GM21825 (cell line): ENCODE results near the gene SPDYE2.
A peak's percentile ranks its signal among the peaks of the same experiment; 100 is the strongest.
"Not testable (repeated sequence)": the region's sequence is repeated elsewhere in the genome, so short reads cannot be mapped to it uniquely, and the experiment has no call there.

Source experiments
- ATAC-seq: cut with Tn5 transposase; IDR thresholded peaks from one replicate; pipeline ENCODE4 v1.9.1; 2021; ENCODE audit warnings: mild to moderate bottlenecking, moderate library complexity; ENCODE audit not compliant: unreplicated experiment

SPDYE2 gene, protein sequence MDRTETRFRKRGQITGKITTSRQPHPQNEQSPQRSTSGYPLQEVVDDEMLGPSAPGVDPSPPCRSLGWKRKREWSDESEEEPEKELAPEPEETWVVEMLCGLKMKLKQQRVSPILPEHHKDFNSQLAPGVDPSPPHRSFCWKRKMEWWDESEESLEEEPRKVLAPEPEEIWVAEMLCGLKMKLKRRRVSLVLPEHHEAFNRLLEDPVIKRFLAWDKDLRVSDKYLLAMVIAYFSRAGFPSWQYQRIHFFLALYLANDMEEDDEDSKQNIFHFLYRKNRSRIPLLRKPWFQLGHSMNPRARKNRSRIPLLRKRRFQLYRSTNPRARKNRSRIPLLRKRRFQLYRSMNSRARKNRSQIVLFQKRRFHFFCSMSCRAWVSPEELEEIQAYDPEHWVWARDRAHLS

GRCh38 chr7:102550808-102551422 lies at the start of gene SPDYE2:
Gene SPDYE2 (plus strand): TSS chr7:102551226. CDS start chr7:102553256, 2,030 bp downstream.
- not testable (repeated sequence) for ATAC-seq

DNA sequence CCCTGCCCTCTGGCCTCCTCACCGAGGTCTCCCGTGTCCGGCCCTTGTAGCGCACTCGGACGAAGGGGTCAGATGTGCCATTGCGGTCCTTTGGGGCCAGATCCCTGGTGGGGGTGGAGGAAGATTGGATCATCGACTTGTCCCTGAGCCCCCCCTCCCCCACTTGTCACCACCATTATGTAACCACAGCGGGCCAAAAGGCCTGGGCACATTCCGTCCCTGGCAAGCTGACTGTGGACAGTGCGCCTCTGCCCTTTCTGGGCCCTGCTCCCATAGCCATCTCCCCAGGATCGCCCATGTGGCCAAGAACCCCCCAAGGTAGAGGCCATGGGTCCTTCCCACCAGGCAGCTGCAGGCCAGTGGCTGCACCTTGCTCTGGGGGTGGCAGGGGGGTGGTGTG lies 47.9 kb upstream of the SPDYE2 start:
- ATAC-seq = not testable (repeated sequence)

DNA sequence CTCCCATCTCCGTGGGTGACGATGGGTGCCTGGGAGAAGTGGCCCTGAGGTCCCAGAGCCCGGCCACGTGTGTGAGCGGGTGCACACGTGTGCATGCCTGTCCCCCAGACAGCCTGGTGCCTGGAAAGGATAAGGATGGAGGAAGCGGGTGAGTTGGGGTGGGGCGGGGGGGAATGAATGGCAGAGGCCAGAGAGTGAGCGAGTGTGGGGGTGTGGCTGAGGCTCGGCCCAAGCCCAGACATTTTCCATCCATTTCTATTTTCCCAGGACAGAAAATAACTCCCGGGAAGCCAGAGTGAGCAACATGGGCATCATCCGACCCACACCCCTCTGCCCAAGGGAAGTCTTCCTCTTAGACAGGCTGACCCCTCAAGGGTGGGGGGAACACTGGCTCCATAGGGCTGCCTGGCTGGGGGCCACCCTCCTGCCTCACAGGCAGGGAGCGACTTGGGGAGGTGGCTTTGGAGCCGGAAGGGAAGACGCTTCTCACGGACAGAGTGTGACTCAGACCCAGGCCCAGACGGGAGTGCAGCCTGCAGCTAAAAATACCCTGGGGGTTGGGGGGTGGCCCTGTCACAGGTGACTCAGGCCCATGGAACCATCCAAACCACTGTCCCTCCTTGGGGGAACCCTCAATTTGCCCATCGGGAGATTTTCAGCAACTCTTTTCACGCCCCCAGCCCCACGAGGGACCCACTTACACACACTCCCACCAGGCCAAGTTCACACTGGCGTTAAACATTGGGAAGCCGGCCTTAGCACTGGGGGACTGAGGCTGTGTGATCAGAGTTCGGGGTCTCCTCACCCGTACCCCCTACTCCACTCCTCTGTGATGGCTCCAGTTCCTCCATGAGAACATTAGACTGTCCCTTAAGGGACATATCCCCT lies 45.5 kb upstream of the SPDYE2 start:
- not testable (repeated sequence) for ATAC-seq

- ATAC-seq = not testable (repeated sequence)
These were observed 43.5 kb upstream of the SPDYE2 start for GRCh38 chr7:102507410-102508088.

GRCh38 chr7:102510575-102510974 lies 40.5 kb upstream of the SPDYE2 start:
- not testable (repeated sequence) for ATAC-seq

DNA sequence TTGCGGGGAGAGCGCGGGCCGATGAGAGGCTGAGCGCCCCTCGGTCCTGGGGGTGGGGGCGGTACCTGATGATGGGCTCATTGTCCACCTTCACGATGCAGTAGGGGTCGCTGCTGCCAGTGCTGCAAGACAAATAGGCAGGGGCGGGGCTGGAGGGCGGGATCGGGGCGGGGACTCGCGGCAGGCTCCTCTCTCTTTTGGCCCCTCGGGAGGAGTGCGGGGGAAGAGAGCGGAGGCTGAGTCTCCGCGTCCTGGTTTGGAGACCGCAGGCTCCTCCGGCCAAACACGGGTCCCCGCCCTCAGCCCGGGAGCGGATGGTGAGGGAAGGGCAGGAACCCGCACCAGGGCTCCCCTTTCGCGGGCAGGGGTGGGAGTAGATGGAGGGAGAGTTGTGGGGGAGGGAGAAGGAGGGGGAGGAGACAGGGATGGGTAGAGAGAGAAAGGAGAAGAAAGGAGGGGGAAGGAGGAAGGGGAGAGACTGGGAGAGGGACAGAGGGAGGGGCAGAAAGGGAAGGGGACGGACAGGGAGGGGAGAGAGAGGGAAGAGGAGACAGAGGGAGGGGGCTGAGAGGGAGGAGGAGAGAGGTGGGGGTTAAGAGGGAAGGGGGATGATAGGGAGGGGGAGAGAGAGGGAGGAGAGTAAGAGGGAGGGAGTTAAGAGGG lies 39.0 kb upstream of the SPDYE2 start:
- peak; percentile 31 for ATAC-seq

- not testable (repeated sequence) for ATAC-seq
These were observed 38.3 kb upstream of the SPDYE2 start for GRCh38 chr7:102512642-102513221.

GRCh38 chr7:102514881-102515721 lies 35.9 kb upstream of the SPDYE2 start:
- ATAC-seq = peak; percentile 52

DNA sequence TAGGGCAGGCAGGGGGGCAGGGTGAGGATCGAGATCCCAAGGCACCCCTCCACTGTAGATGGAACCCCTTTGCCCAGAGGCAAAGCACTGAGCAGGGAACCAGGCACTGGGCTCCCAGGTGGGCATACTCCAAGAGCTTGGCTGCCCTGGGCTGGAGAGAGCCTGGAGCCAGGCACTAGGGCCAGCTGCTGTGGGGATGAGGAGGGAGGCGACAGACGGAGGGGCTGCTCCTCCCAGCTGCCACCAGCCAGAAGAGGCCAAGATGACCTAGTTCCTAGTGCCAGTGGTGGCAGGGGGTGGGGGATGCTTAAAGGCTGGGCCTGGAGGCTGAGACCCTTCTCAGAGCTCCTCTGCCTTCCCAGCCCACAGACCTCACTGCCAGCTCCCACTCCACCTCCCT lies 35.1 kb upstream of the SPDYE2 start:
- ATAC-seq = peak; percentile 0

DNA sequence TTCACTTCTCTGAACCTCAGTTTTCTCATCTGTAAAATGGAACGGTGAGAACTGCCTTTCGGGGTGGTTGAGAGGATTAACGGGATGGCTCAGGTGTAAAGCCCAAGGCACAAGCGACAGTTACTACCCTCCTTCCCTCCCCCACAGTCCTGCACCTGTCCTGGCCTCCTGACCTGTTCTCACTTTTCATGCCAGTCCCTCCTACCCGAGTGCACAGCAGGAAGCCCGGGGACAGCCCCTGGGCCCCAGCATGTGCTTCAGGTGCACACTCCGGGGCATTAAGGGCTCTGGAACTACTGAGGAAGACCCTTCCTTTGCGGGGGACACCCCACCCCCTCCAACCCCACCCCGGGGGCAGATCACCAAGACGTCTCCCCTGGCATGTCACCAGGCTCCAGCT lies 34.1 kb upstream of the SPDYE2 start:
- not testable (repeated sequence) for ATAC-seq

DNA sequence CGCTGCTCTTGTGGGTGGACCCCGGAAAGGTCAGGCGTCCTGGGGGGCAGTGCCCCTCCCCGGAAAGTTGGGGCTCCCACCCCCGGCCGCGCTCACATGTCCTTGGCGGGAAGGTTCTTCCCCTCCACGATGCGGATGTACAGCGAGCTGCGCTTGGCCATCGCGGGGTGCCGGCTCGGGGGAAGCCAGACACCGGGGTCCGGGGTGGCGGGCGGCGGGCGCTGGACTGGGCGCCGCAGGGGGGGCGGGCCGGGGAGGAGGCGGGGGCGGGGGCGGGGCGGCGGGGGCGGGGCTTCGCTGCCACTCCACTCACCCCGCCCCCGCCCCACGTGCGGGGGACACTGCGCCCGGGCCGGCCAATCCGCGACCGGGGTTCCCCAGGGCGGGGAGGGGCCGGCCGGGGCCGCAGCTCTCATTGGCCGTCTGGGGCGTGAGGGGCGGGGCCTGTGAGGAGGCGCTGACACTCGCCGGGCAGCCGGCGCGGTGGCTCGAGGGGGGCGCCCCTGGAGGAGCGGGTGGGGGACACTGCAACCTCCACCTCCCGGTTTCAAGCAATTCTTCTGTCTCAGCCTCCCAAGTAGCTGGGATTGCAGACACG lies 33.4 kb upstream of the SPDYE2 start, which contains the start of gene RASA4B:
TSS of gene RASA4B (minus strand) at position 228 of the 598 bp plus-strand sequence. CDS start at position 161, 67 bp downstream.
- peak; percentile 65 for ATAC-seq

DNA sequence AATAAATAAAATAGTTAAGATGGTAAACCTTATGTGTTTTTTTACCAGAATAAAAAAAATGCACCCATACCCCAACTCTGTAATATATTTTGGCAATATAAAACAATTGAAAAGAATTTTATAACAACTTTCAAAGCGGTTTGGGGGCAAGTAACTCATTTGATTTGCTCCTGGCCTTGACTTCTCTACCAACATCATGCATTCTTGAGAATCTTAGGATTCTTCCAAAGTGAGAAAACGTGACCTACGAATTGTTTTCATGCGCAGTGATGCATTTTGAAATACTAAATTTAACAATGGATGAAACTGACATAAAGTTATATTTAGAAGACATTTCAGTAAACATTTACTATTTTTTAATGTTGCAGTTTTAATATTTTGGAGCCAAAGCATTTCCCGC lies 30.2 kb upstream of the SPDYE2 start:
- not testable (repeated sequence) for ATAC-seq

- not testable (repeated sequence) for ATAC-seq
These were observed 26.2 kb upstream of the SPDYE2 start for GRCh38 chr7:102524803-102525202.

DNA sequence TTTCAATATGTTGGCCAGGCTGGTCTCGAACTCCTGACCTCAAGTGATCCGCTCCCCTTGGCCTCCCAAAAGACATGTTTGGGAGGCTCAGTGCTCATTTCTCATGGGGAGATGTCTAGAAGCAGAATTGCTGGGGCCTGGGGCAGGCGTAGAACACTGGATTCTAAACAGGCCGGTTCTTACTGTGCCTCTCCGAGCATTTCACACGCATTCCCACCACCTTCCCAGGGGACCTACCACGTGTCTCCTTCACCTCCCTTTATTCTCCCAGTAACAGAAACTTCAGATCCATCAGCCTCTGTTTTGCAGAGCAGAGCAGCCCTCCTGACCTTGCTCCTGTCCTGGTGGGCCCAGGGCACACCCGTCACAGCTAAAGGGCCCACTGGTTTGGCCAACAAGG lies 23.8 kb upstream of the SPDYE2 start:
- ATAC-seq = not testable (repeated sequence)

DNA sequence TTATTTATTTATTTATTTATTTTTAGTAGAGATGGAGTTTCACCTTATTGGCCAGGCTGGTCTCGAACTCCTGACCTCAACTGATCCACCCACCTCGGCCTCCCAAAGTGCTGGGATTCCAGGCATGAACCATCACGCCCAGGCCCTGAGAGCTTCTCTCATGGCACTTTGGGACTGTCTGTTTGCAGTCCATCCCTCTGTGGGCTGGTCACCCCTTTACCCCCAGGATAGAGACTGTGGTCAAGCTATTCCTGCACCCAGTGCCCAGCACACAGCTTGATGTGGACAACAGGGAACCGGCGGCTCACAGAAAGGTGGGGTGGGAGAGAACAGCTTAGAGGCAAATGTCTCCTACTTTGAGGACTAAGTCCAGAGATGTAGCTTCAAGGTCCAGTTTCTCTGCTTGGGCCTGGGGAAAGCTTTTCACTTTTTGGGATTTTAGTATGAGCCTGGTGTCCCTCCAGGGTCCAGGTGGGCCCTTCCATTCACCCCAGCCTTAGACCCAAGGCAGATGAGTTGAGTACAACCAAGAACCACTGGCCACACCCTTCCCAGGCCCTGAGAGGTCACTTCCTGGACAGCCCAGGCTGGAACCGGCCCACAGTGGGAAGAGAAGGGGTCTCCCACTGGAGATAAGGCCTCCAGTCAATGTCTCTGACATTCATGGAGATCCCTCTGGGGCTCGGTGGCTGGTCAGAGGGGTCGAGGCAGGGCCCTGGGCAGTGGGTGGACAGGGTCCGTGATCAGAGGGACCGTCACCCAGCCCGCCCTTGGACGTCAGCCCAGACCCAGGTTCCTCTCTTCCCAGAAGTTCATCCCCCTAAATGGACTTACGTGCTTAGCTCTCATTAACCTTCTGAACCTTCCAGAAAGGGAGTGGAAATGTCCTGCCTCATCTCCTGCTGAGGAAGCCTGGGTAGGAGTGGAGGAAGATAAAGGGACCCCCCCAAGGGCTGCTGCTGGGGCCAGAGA lies 22.9 kb upstream of the SPDYE2 start:
- ATAC-seq = not testable (repeated sequence)

DNA sequence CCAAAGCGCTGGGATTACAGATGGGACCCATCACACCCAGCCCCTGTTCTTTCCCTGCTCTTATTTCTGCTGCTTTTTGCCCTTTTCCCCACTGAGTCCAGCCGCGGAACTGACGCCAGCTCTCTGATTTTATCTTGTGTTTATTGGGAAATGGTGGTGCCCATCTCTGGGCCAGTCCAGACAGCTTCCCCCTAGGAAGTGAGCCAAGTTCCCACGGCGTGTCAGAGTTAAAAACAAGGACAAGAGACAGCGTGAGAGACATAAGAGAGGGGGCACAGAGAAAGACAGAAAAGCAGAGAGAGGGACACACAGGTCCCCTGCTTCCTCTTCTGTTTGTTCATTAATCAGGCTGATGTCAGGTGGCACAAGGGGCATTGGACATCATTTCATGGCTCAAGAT lies 19.4 kb upstream of the SPDYE2 start:
- not testable (repeated sequence) for ATAC-seq

DNA sequence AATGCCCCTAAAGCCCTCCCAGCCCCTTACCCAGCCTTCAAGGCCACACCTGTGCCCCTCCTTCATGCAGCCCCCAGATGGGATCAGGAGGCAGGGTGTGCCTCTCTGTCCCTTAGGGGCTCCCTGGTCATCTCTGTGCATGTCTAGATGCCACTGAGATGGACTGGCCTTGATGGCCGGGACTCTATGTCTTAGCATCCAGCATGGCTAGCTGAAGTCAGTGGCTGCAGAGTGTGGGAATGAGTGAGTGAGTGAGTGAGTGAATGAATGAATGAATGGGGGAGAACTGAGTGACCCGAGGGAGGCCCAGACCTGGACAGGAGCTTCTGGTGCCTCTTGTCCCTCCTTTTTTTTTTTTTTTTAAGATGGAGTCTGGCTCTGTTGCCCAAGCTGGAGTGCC lies 18.9 kb upstream of the SPDYE2 start:
- ATAC-seq = not testable (repeated sequence)
